Stomach (tissue), 9 donors: Measurements from ENCODE around the gene TMEM209. TPM values are rescaled to one million over a fixed set of nuclear protein-coding genes. Genes with fewer than 3 reads are reported as not detected.

Source experiments
- DNase-seq, 2 donors: peaks; one replicate each; pipeline versions ENCODE4 v3.0.0 to v3.0.0-alpha.2; 2013 to 2019
- H3K27ac ChIP-seq, 5 donors: fragments of 200-600 bp in 4 of 5; sonication (generic) in 4 of 5; one replicate each; pipeline ENCODE4 v1.5.1; 2013 to 2019; ENCODE audit warnings: mild to moderate bottlenecking in 1 of 5, moderate library complexity in 1 of 5
- H3K27me3 ChIP-seq, 3 donors: fragments of 200-600 bp; sonication (generic); one replicate each; pipeline ENCODE4 v1.5.1; 2017 to 2019; ENCODE audit warnings: mixed run types in 1 of 3
- H3K36me3 ChIP-seq, 4 donors: fragments of 200-600 bp; sonication (generic); 1 replicate in 3 of 4; 2 replicates in 1 of 4; pipeline ENCODE4 v1.5.1; 2016 to 2019
- H3K4me1 ChIP-seq, 4 donors: fragments of 200-600 bp; sonication (generic); one replicate each; pipeline ENCODE4 v1.5.1; 2016 to 2019
- H3K4me3 ChIP-seq, 4 donors: fragments of 200-600 bp; sonication (generic) in 3 of 4; one replicate each; pipeline ENCODE4 v1.5.1; 2016 to 2019; ENCODE audit warnings: mild to moderate bottlenecking in 1 of 4
- H3K9me3 ChIP-seq, 4 donors: fragments of 200-600 bp; sonication (generic); one replicate each; pipeline ENCODE4 v1.5.1; 2016 to 2019
- CTCF ChIP-seq, 7 experiments: fragments of 450-650 bp in 4 of 7; fragments of 200-600 bp in 3 of 7; sonication (generic) in 3 of 7; IDR thresholded peaks; one replicate each; pipeline ENCODE4 v1.5.1; 2016 to 2019; ENCODE audit warnings: antibody characterized with exemption in 7 of 7, control low read depth in 2 of 7, mild to moderate bottlenecking in 1 of 7
- EP300 ChIP-seq: sonication (generic); formaldehyde crosslinking; IDR thresholded peaks from one replicate; pipeline ENCODE4 v1.6.1; 2017; ENCODE audit warnings: antibody characterized with exemption
- POLR2A ChIP-seq, 4 donors: fragments of 450-650 bp; IDR thresholded peaks; one replicate each; pipeline ENCODE4 v1.6.1; 2016; ENCODE audit warnings: antibody characterized with exemption in 4 of 4, control low read depth in 2 of 4, mild to moderate bottlenecking in 1 of 4, moderate library complexity in 1 of 4
- POLR2AphosphoS5 ChIP-seq, 3 donors: sonication (generic); formaldehyde crosslinking; IDR thresholded peaks; one replicate each; pipeline ENCODE4 v1.6.1; 2016; ENCODE audit warnings: antibody characterized with exemption in 3 of 3
- WGBS, 5 donors: extraction: QIAGEN DNeasy Blood & Tissue Kit in 3 of 5; methylation state at CpG; one replicate each; pipeline versions ENCODE4 v1.1.5 to v1.1.7; 2013 to 2018; 5-methylcytosine and 5-hydroxymethylcytosine counted together
- intact Hi-C: fragments of 100-400 bp; cut with DNase I; formaldehyde crosslinking; loops from one replicate; pipeline ENCODE4 v1.15.1; 2023; ENCODE audit warnings: low total_unique reads
- polyA plus RNA-seq, 3 donors: library from polyadenylated mRNA; stranded (reverse); fragments of 200-250 nt; gene quantifications; one replicate each; pipeline ENCODE4 v1.2.3, GENCODE V29; 2013
- total RNA-seq, 5 donors: library from RNA; depleted of rRNA; stranded (reverse); fragments of >200 nt; gene quantifications; one replicate each; pipeline versions ENCODE4 v1.1.0 to v1.2.3, GENCODE V29; 2014 to 2016
- donor health status: healthy with polysubstance abuse.
- donor health status: Bipolar disorder and iron deficiency.
- donor health status: healthy.

The TMEM209 gene
- total and polyA plus RNA-seq, 8 donors = 3.2 to 24.6 (median 8.9) TPM

GRCh38 chr7:130224210-130224609, 19.0 kb upstream of the TMEM209 start:
- WGBS, 5 donors = 86 to 91% (median 90%) methylated on average over 5 of the region's 5 CpGs
- Histone ChIP-seq H3K27me3 (no peaks in the 10 kb centered on the region), H3K27ac (no peak overlapping the region), H3K9me3 (peaks cover 0 to 5% (median 2%) of the 10 kb centered on the region in 4 donors), H3K4me3 (no peak overlapping the region), H3K36me3 (no peaks in the 10 kb centered on the region), H3K4me1 (peaks cover 0 to 8% (median 4%) of the 10 kb centered on the region in 4 donors)
- intact Hi-C loops = no loop called here
- TF ChIP-seq EP300 (no peak), CTCF (IDR thresholded peaks at IDR 0.05) (no peak), POLR2A (IDR thresholded peaks at IDR 0.05) (no peak), POLR2AphosphoS5 (IDR thresholded peaks at IDR 0.05) (no peak)
- DNase-seq = no peak

GRCh38 chr7:130223646-130224045, 18.4 kb upstream of the TMEM209 start:
- TF ChIP-seq POLR2A (IDR thresholded peaks at IDR 0.05) = no peak
- no peak for TF ChIP-seq CTCF (IDR thresholded peaks at IDR 0.05)
- TF ChIP-seq POLR2AphosphoS5 (IDR thresholded peaks at IDR 0.05) = no peak
- no peak for TF ChIP-seq EP300
- Histone ChIP-seq H3K27ac (no peak overlapping the region), H3K9me3 (peaks cover 0 to 5% (median 2%) of the 10 kb centered on the region in 4 donors), H3K27me3 (no peaks in the 10 kb centered on the region), H3K4me3 (no peak overlapping the region), H3K4me1 (peaks cover 0 to 8% (median 2%) of the 10 kb centered on the region in 4 donors), H3K36me3 (no peaks in the 10 kb centered on the region)
- WGBS, 5 donors = 6 to 92% (median 81%) methylated on average over 1 of the region's 1 CpG
- intact Hi-C loops = no loop called here
- no peak for DNase-seq

- 85 to 95% (median 90%) methylated on average over 4 of the region's 4 CpGs for WGBS, 5 donors
- DNase-seq = no peak
- H3K27ac ChIP-seq = no peak overlapping the region
- no peaks in the 10 kb centered on the region for H3K36me3 ChIP-seq
- no peaks in the 10 kb centered on the region for H3K4me1 ChIP-seq
- no peak overlapping the region for H3K4me3 ChIP-seq
- peaks cover 0 to 5% (median 2%) of the 10 kb centered on the region in 4 donors for H3K9me3 ChIP-seq
- TF ChIP-seq EP300 (no peak), POLR2AphosphoS5 (IDR thresholded peaks at IDR 0.05) (no peak), POLR2A (IDR thresholded peaks at IDR 0.05) (no peak), CTCF (IDR thresholded peaks at IDR 0.05) (no peak)
- intact Hi-C loops = no loop called here
- H3K27me3 ChIP-seq = no peaks in the 10 kb centered on the region
Observed at GRCh38 chr7:130221746-130222145, 16.5 kb upstream of the TMEM209 start.

- no peak for TF ChIP-seq EP300
- TF ChIP-seq POLR2AphosphoS5 (IDR thresholded peaks at IDR 0.05) = no peak
- intact Hi-C loops = no loop called here
- DNase-seq = peak in 1 of 2 donors; percentile 79
Observed at GRCh38 chr7:130219871-130220270, 14.7 kb upstream of the TMEM209 start.

GRCh38 chr7:130218806-130219620, 13.8 kb upstream of the TMEM209 start:
- H3K4me1 ChIP-seq = no peaks in the 10 kb centered on the region
- H3K27ac ChIP-seq = no peak overlapping the region
- 79 to 90% (median 84%) methylated on average over 5 of the region's 5 CpGs for WGBS, 5 donors
- H3K36me3 ChIP-seq = no peaks in the 10 kb centered on the region
- TF ChIP-seq POLR2A (IDR thresholded peaks at IDR 0.05) (no peak), POLR2AphosphoS5 (IDR thresholded peaks at IDR 0.05) (no peak), EP300 (no peak), CTCF (IDR thresholded peaks at IDR 0.05) (no peak)
- H3K9me3 ChIP-seq = no peaks in the 10 kb centered on the region
- peaks cover 0 to 5% (median 0%) of the 10 kb centered on the region in 3 donors for H3K27me3 ChIP-seq
- DNase-seq = no peak
- intact Hi-C loops = no loop called here
- H3K4me3 ChIP-seq = no peak overlapping the region

More at GRCh38 chr7:130219871-130220270, 14.7 kb upstream of the TMEM209 start:
- WGBS, 5 donors = 40 to 74% (median 50%) methylated on average over 8 to 9 of the region's 9 CpGs
- H3K9me3 ChIP-seq = no peaks in the 10 kb centered on the region
- H3K4me3 ChIP-seq = no peak overlapping the region
- peaks cover 0 to 3% (median 0%) of the 10 kb centered on the region in 3 donors for H3K27me3 ChIP-seq
- H3K27ac ChIP-seq = no peak overlapping the region
- H3K36me3 ChIP-seq = no peaks in the 10 kb centered on the region
- H3K4me1 ChIP-seq = no peaks in the 10 kb centered on the region
